DMS79 treated with DMSO at 0.1 percent for 48 hours (cell line): Measurements from ENCODE around the gene KRT5.

Experiments
- DNase-seq: peaks from one replicate; lab custom pipeline; 2025; lab: John Stamatoyannopoulos, UW

The KRT5 gene

GRCh38 chr12:52537101-52537500, 16.9 kb upstream of the KRT5 start:
- DNase-seq = no peak

GRCh38 chr12:52535574-52535973, 15.4 kb upstream of the KRT5 start:
- no peak for DNase-seq

GRCh38 chr12:52534482-52534881, 14.3 kb upstream of the KRT5 start:
- no peak for DNase-seq

- DNase-seq = no peak
Observed at GRCh38 chr12:52533686-52534470, 13.7 kb upstream of the KRT5 start.

GRCh38 chr12:52532636-52533035, 12.4 kb upstream of the KRT5 start:
- no peak for DNase-seq

- DNase-seq = no peak
Observed at GRCh38 chr12:52531566-52532300, 11.5 kb upstream of the KRT5 start.

GRCh38 chr12:52530905-52531304, 10.7 kb upstream of the KRT5 start:
- no peak for DNase-seq

GRCh38 chr12:52530366-52530765, 10.2 kb upstream of the KRT5 start:
- DNase-seq = no peak

- DNase-seq = no peak
Observed at GRCh38 chr12:52529846-52530245, 9.7 kb upstream of the KRT5 start.

GRCh38 chr12:52529417-52529816, 9.2 kb upstream of the KRT5 start:
- DNase-seq = no peak

- no peak for DNase-seq
Observed at GRCh38 chr12:52528641-52529143, 8.5 kb upstream of the KRT5 start.

GRCh38 chr12:52527121-52527800, 7.1 kb upstream of the KRT5 start:
- no peak for DNase-seq

GRCh38 chr12:52526511-52526951, 6.3 kb upstream of the KRT5 start:
- no peak for DNase-seq

- DNase-seq = no peak
Observed at GRCh38 chr12:52525661-52526499, 5.7 kb upstream of the KRT5 start.

GRCh38 chr12:52524898-52525591, 4.9 kb upstream of the KRT5 start:
- DNase-seq = no peak

- DNase-seq = no peak
Observed at GRCh38 chr12:52524241-52524897, 4.2 kb upstream of the KRT5 start.

- no peak for DNase-seq
Observed at GRCh38 chr12:52523824-52524223, 3.6 kb upstream of the KRT5 start.

- DNase-seq = no peak
Observed at GRCh38 chr12:52522346-52523011, 2.3 kb upstream of the KRT5 start.

- no peak for DNase-seq
Observed at GRCh38 chr12:52521568-52522266, 1.5 kb upstream of the KRT5 start.
